NK-92 treated with Interleukin-12 subunit alpha and Interleukin-12 subunit beta, amount 100 ng/mL, for 24 hours (cell line): ENCODE data around the gene SLC25A47.

Source experiments
- DNase-seq: peaks from one replicate; lab custom pipeline; 2025; lab: John Stamatoyannopoulos, UW

Gene SLC25A47

DNA sequence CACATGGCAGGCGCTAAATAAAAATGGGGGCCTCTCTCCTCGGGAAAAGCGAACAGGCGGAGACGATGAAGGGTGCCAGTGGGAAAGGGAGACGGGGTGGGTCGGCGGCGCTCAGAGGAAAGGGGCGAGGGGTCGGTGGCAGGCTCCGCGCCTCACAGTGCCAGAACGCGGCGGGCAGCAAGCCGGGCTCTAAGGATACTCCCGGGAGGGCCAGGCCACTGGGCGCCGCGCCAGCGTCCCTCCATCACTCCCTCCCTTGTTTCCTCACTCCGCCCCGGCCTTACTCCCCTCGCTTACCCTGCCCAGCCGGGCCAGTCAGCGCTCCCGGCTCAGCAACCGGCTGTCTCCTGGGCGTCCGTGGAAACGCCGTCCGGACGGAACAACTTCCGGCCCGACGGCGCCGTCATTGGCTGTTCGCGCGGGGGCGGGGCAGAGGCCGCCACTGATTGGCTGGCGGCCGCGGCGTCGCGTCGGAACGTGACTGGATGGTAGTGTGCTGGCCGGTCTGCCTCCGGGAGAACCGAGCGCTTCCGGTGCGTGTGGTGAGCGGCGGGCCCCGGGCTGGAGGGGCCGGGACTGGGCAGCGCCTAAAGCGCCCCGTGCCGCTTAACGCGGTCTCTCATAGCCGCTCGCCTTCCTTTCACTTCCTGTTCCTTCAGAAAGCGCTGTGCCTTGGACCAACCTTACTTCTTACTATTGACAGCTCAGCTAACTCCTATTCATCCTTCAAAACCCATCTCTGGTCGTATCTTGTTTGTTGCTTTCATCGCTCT, 53.0 kb downstream of the SLC25A47 start, which contains the start of gene WDR25:
TSS of gene WDR25 (plus strand) at position 523 of the 773 bp plus-strand sequence.
- peak; percentile 91 for DNase-seq

DNA sequence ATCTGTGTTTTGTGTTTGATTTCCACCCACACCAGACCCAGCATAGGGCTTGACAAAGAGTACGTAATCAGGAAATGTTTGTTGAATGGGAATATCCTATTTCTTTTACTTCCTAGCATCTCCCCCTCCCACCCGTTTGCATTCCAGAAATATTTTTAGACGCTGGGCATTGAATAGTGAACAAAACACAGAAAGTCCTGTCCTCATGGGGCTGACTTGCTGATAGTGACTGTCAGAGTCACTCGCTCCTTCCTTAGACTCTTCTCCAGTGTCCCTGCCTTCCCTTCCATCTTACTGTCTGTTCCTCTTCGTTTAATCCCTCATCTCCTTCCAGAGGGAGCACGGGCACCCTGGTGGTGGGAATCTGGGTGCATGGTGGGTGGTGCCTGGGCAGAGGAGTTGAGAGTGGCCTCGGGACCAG, 53.6 kb downstream of the SLC25A47 start:
- no peak for DNase-seq
